Kidney epithelial cell (primary cell): ENCODE results near the gene SERPINA9. TPM values are rescaled to one million over a fixed set of nuclear protein-coding genes. Genes with fewer than 3 reads are reported as not detected.

Experiments
- DNase-seq: peaks from one replicate; pipeline ENCODE4 v3.0.0-alpha.2; 2010; ENCODE audit warnings: low read depth
- H3K27me3 ChIP-seq: 2 replicates; pipeline ENCODE4 v1.6.0; 2011; ENCODE audit warnings: low read length; ENCODE audit not compliant: control insufficient read depth, insufficient read depth
- H3K36me3 ChIP-seq: 2 replicates; pipeline ENCODE4 v1.5.1; 2011; ENCODE audit warnings: low read length; ENCODE audit not compliant: control insufficient read depth, insufficient read depth
- H3K4me3 ChIP-seq: 2 replicates; pipeline ENCODE4 v1.5.1; 2011; ENCODE audit warnings: low read depth, mild to moderate bottlenecking, control low read depth, low read length
- total RNA-seq: library from RNA; depleted of rRNA; stranded (reverse); fragments of >200 nt; gene quantifications from 2 replicates; pipeline ENCODE4 v1.2.3, GENCODE V29; 2015
- TF ChIP-seq, protein P1 (sequence below): IDR thresholded peaks from 2 replicates; pipeline ENCODE4 v1.5.1; 2011; ENCODE audit warnings: mild to moderate bottlenecking, moderate library complexity, low read length, control low read depth, inconsistent platforms; ENCODE audit not compliant: insufficient read depth, poor library complexity, severe bottlenecking

Gene SERPINA9
- total RNA-seq, 1 donor from 2014 or later, result not detected

DNA sequence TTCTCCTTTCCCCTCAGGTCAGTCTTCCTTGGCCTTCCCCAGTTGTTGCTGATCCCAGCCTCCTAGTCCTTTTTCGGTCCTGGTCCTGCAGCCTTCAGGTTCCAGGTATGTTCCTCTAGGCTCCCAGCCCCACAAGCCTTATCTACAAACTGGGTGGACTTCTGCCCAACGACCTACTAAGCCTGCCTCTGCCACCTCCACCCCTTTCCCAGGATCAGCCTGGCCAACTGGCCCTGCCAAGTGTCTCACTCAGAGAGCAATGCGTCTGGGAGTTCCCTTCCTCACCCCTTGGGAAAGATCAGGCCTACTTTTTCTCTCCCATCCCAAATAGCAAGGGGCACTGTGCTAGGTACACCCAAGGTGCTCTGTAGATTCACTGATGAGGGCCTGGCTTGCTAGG, 33.4 kb upstream of the SERPINA9 start, which contains the start of gene SERPINA12:
Gene SERPINA12, minus strand, starts transcription at position 114 of the 400 bp plus-strand sequence. CDS start 11,072 bp downstream, outside the sequence.
- DNase-seq, result no peak
- Histone ChIP-seq H3K27me3 (peaks cover 2% of the 10 kb centered on the region), H3K4me3 (no peak within 1 kb of the TSS), H3K36me3 (no peaks in the 10 kb centered on the region)
- TF ChIP-seq, protein P1, sequence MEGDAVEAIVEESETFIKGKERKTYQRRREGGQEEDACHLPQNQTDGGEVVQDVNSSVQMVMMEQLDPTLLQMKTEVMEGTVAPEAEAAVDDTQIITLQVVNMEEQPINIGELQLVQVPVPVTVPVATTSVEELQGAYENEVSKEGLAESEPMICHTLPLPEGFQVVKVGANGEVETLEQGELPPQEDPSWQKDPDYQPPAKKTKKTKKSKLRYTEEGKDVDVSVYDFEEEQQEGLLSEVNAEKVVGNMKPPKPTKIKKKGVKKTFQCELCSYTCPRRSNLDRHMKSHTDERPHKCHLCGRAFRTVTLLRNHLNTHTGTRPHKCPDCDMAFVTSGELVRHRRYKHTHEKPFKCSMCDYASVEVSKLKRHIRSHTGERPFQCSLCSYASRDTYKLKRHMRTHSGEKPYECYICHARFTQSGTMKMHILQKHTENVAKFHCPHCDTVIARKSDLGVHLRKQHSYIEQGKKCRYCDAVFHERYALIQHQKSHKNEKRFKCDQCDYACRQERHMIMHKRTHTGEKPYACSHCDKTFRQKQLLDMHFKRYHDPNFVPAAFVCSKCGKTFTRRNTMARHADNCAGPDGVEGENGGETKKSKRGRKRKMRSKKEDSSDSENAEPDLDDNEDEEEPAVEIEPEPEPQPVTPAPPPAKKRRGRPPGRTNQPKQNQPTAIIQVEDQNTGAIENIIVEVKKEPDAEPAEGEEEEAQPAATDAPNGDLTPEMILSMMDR, result no peak

DNA sequence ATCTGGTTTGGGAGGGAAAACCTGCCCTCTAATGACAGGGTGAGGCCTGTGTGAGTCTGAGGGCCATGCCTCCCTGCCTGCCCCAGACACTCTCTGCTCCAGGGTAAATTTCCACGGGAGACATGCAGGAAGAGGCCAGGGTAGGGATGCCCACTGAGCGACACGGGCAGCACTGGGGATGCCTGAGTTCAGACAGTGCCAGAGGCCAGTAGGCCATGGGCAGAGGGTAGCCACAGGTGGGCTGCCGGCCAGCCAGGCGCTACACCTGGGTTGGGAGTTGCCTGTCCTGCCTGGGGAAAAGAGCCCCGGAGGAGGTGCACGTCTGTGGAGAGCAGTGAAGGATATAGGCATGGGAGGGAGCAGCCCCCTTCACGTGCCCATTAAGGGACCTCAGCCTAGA, 29.6 kb upstream of the SERPINA9 start:
- Histone ChIP-seq H3K4me3 (no peak overlapping the region), H3K36me3 (no peaks in the 10 kb centered on the region), H3K27me3 (peaks cover 2% of the 10 kb centered on the region)
- DNase-seq, result no peak
- TF ChIP-seq, protein P1, result no peak

DNA sequence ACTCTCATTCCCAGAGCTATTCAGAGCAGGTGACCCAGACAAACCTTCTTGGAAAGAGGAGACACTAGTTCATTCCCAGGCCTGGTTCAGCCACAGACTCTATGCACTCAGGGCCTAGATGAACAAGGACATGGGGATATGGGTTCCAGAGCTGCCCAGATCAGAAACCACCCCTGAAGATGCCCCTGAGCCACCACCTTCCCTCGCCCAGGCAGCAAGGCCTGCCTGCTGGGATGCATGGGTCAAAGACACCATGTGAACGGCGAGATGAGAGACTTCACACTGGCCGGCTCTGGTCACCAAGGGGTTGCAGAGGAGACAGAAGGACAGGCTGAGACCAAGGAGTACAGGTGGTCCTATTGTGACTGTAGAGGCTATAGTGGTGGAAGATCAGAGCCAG, 29.2 kb upstream of the SERPINA9 start:
- H3K4me3 ChIP-seq, result no peak overlapping the region
- no peaks in the 10 kb centered on the region for H3K36me3 ChIP-seq
- DNase-seq, result no peak
- H3K27me3 ChIP-seq, result peaks cover 2% of the 10 kb centered on the region
- TF ChIP-seq, protein P1, result no peak

DNA sequence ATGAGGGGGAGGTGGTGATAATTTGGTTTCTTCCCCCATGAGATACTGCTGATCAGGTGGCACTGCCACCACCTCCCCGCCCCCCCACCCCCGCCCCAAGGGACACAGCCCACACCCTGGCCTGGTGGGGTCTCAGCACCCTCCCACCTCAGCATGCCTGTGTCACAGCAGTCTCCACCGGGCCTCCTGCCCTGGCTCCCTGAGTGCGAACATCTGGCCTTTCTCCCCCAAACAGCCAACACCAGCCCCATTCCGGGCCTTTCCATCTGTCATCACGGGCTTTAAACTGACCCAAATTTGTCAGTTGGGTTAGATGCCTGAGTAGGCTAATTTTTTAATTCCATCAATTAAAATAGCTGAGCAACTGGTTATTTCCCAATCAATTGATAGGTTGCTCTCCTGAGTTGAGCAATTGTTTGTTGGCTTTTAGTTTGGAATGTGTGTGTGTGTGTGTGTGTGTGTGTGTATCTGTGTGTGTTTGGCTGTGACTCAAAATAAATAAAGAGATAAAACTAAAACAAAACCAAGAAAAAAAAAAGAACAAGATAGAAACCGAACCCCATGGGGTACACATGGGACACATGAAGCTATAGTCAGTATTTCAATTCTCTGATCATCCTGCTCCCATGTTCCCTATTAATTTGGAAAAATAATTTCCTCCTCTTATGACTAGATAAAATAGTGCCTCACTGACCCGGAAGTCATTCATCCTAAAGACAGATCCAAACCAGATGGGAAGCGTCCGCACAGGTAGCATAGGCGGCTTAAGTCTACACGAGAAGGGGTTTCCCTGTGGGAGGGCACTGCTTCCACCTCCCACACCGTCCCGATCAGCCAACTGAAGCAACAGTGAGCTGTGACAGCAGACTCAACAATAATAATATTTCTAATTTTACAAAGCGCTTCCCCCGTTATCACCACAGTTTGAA, 25.9 kb upstream of the SERPINA9 start:
- no peaks in the 10 kb centered on the region for H3K36me3 ChIP-seq
- no peak overlapping the region for H3K4me3 ChIP-seq
- H3K27me3 ChIP-seq, result peaks cover 2% of the 10 kb centered on the region
- TF ChIP-seq, protein P1, result no peak
- DNase-seq, result no peak

DNA sequence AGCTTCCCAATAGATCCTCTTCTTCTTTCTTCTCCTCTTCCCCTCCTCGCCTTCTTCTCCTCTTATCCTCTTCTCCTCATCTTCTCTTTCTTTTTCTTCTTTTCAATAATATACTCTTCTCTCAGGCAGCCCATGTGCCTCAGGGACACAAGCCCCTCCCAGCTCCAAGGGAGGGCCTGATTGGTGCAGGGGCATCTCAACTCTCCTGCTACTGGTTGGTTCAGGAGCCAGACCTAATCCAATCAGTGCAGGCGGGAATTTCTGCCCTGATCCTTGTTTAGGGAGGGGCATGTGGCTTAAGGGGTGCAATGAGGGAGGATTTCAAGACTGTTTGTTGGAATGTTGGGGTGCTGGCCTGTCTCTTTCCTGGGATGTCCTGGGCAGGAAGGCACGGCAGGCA, 24.3 kb upstream of the SERPINA9 start:
- TF ChIP-seq, protein P1, result no peak
- Histone ChIP-seq H3K4me3 (no peak overlapping the region), H3K36me3 (no peaks in the 10 kb centered on the region), H3K27me3 (peaks cover 2% of the 10 kb centered on the region)
- no peak for DNase-seq

DNA sequence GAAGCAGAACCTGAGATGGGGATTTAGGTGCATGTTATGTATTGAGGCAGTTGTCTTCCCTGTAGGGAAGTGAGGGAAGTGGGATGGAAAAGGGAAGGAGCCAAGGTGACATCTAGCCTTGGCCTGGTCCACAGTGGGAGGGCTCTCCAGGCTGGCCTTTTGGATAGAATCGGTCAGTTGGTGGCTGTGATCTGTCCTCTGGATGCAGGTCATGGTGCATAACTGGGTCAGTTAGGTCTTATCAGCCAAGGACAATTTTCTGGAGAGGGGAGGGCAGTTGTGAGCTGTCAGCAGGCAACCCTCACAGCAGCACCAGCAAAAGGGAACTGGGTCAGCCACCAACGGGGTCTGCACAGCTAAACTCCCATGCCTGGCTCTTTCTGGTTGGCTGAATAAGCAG, 23.7 kb upstream of the SERPINA9 start:
- no peak for DNase-seq
- TF ChIP-seq, protein P1, result no peak
- H3K36me3 ChIP-seq, result no peaks in the 10 kb centered on the region
- peaks cover 2% of the 10 kb centered on the region for H3K27me3 ChIP-seq
- H3K4me3 ChIP-seq, result no peak overlapping the region
